ENCODE data around the gene AMN. TPM values are rescaled to one million over a fixed set of nuclear protein-coding genes. Genes with fewer than 3 reads are reported as not detected.
A peak's percentile ranks its signal among the peaks of the same experiment; 100 is the strongest.

The AMN gene
- total RNA-seq, 3 donors from 2014 or later, result 128 to 486 (median 198) TPM

DNA sequence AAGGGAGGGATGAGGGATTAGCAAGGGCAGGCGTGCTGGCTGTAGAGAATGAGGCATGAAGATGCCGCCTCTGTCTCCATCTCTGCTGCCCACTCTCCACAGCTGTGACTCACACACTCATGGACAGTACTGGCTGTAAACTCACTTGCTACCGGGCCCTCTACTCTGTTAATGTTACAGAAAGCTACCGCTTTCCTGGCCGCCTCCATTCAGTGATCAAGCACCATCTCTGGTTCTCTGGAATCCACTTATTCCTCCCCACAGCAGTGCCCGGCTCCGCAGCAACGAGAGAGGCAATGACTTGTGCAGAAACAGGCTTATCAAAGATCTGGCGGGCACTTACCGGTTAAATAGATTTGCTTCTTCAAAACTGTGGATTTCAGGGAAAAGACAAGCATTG is 34.8 kb downstream of the AMN start:
- intact Hi-C loops (cut with DNase I, micrococcal nuclease), result no loop called here
- Histone ChIP-seq H3K4me1 (ENCODE audit: low read depth) (no peaks in the 10 kb centered on the region), H3K36me3 (ENCODE audit: low read depth) (peaks cover 11% of the 10 kb centered on the region), H3K9me3 (no peaks in the 10 kb centered on the region), H3K4me3 (no peak overlapping the region)
- ATAC-seq (no peak), DNase-seq (peak in 1 of 3 donors; percentile 4)
- TF ChIP-seq, protein P1, sequence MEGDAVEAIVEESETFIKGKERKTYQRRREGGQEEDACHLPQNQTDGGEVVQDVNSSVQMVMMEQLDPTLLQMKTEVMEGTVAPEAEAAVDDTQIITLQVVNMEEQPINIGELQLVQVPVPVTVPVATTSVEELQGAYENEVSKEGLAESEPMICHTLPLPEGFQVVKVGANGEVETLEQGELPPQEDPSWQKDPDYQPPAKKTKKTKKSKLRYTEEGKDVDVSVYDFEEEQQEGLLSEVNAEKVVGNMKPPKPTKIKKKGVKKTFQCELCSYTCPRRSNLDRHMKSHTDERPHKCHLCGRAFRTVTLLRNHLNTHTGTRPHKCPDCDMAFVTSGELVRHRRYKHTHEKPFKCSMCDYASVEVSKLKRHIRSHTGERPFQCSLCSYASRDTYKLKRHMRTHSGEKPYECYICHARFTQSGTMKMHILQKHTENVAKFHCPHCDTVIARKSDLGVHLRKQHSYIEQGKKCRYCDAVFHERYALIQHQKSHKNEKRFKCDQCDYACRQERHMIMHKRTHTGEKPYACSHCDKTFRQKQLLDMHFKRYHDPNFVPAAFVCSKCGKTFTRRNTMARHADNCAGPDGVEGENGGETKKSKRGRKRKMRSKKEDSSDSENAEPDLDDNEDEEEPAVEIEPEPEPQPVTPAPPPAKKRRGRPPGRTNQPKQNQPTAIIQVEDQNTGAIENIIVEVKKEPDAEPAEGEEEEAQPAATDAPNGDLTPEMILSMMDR (IDR thresholded peaks at IDR 0.05), result no peak

DNA sequence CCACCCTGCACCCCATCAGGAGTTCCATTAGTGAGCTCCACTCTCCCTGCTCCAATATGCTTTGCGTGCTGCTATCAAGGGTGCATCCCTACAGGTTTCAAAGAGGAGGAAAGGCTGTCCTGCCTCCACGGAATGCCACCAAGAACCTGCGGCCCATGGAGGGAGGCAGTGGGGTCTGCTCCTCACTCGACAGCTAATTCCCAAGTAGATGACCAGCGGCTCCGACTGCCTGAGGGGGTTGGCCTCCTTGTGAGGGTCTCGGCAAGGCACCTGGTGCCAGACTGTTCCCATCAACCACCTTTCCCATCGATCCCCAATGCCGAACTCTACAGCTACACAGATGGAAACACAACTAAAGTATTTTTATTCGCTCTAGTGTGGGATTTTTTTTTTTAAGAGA is 36.0 kb downstream of the AMN start:
- no peak for ATAC-seq
- intact Hi-C loops (cut with DNase I, micrococcal nuclease), result no loop called here
- DNase-seq, result peak in 1 of 3 donors; percentile 22
- no peaks in the 10 kb centered on the region for H3K4me1 ChIP-seq (ENCODE audit: low read depth)
- H3K9me3 ChIP-seq, result no peaks in the 10 kb centered on the region
- H3K4me3 ChIP-seq, result no peak overlapping the region
- TF ChIP-seq, protein P1 (IDR thresholded peaks at IDR 0.05), result no peak
- peaks cover 11% of the 10 kb centered on the region for H3K36me3 ChIP-seq (ENCODE audit: low read depth)

DNA sequence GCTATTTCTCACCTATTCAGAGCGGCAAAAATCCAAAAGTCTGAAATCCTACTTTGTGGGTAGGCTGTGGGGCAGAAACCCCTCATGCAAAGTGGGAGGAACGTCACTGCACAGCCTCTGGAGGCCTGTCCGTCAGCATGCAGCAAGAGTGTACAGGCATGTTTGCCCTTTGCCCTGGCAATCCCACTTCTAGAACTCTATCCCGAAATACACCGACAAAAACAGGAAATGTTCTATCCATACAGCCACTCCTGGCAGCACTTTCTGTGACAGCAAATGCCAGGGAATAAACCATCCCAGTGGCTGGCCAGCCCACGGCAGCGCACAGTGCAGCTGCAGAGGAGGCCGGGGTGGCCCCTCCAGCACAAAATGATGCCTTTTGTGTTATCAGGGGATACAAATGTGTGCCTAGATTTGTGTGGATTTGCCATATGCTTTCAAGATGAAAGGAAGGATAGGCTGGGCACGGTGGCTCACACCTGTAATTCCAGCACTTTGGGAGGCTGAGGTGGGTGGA is 39.7 kb downstream of the AMN start:
- H3K4me3 ChIP-seq, result no peak overlapping the region

DNA sequence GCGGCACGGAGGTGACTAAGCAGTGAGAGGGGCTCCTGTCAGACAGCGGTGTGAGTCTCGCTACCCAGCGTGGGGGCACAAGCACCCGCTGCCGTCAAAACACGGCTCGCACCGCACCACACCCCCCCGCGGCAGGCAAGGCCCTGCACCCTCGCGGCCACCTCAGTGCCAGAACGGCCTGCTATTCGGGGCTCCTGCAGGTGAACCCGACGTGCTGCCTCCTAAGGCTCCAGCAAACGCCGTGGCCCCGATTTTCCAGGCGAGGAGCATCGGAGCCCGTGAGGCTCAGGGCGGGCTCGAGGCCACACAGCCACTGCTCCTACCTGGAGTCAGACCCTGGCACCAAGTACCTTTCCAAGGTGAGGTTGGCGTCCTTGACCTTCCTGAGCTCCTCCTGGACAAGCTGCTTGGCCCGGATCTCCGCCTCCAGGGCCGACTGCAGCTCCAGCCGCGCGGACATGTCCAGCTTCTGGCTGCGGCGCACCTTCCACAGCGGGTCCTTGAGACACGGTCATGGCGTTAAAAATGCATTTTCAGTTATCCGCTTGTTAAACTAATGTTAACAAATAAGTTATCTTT is 41.8 kb downstream of the AMN start:
- TF ChIP-seq, protein P1 (IDR thresholded peaks at IDR 0.05), result no peak
- intact Hi-C loops (cut with DNase I, micrococcal nuclease), result no loop called here
- Histone ChIP-seq H3K36me3 (ENCODE audit: low read depth) (no peaks in the 10 kb centered on the region), H3K4me3 (no peak overlapping the region), H3K4me1 (ENCODE audit: low read depth) (no peaks in the 10 kb centered on the region), H3K9me3 (no peaks in the 10 kb centered on the region)
- ATAC-seq, result no peak
- no peak for DNase-seq

More for the DNA sequence above, 39.7 kb downstream of the AMN start:
- intact Hi-C loops (cut with DNase I, micrococcal nuclease), result no loop called here
- Histone ChIP-seq H3K9me3 (no peaks in the 10 kb centered on the region), H3K36me3 (ENCODE audit: low read depth) (peaks cover 4% of the 10 kb centered on the region), H3K4me1 (ENCODE audit: low read depth) (no peaks in the 10 kb centered on the region)
- TF ChIP-seq, protein P1 (IDR thresholded peaks at IDR 0.05), result no peak
- ATAC-seq, result no peak
- peak in 1 of 3 donors; percentile 7 for DNase-seq

DNA sequence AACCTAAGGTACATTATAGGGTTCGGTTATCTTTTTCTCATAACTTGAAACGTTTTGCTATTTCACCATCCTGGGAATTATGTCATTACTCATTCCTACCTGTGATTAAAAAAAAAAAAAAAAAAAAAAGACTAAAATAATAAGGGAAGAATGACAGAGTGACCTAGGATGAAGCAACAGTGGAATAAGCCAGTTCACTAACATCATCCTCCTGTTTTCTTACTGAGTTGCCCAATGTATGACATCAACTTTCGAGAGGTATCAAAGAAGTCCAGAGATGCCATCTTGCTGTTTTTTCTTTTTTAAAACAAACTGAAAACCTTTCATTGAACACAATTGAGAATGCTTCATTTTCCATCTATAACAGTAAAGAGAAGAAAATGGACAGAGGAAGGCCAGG is 42.8 kb downstream of the AMN start:
- ATAC-seq, result no peak
- Histone ChIP-seq H3K9me3 (no peaks in the 10 kb centered on the region), H3K4me3 (no peak overlapping the region), H3K36me3 (ENCODE audit: low read depth) (peaks cover 8% of the 10 kb centered on the region), H3K4me1 (ENCODE audit: low read depth) (no peaks in the 10 kb centered on the region)
- DNase-seq, result no peak
- intact Hi-C loops (cut with DNase I, micrococcal nuclease), result no loop called here
- TF ChIP-seq, protein P1 (IDR thresholded peaks at IDR 0.05), result no peak
